Sigmoid colon (tissue), 3 donors: ENCODE data around the gene ADCY2.

Source experiments
- CTCF ChIP-seq, 4 experiments: fragments of 450-650 bp in 3 of 4; fragments of 200-600 bp in 1 of 4; IDR thresholded peaks; one replicate each; pipeline ENCODE4 v1.5.1; 2016 to 2019; ENCODE audit warnings: antibody characterized with exemption in 4 of 4, mild to moderate bottlenecking in 3 of 4, moderate library complexity in 2 of 4
- POLR2A ChIP-seq, 2 donors: fragments of 450-650 bp; IDR thresholded peaks; one replicate each; pipeline ENCODE4 v1.6.1; 2016; ENCODE audit warnings: antibody characterized with exemption in 2 of 2, mild to moderate bottlenecking in 2 of 2, moderate library complexity in 2 of 2

- no peak for TF ChIP-seq CTCF (IDR thresholded peaks at IDR 0.05)
- TF ChIP-seq POLR2A (IDR thresholded peaks at IDR 0.05): no peak
These were observed 408.0 kb downstream of the ADCY2 start for GRCh38 chr5:7803937-7804336.
